ENCODE measurements around the gene PDGFA. TPM values are rescaled to one million over a fixed set of nuclear protein-coding genes. Genes with fewer than 3 reads are reported as not detected.

The PDGFA gene
- total RNA-seq, 1 donor from 2014 or later: 78.8 TPM

- no peak for TF ChIP-seq CTCF (IDR thresholded peaks at IDR 0.05; ENCODE audit: unreplicated experiment)
- Mint-ChIP-seq H3K4me1 (peaks cover 24% of the 10 kb centered on the region), H3K9me3 (no peaks in the 10 kb centered on the region), H3K27ac (peak overlapping the region; percentile 76), H3K36me3 (no peaks in the 10 kb centered on the region), H3K27me3 (ENCODE audit: low read depth) (no peaks in the 10 kb centered on the region), H3K4me3 (no peak overlapping the region)
- peak in 1 of 2 experiments; percentile 72 for DNase-seq (ENCODE audit: low spot score in 2 of 2, unreplicated experiment in 2 of 2)
These were observed 20.2 kb upstream of the PDGFA start for GRCh38 chr7:539731-540411.

- Mint-ChIP-seq H3K27ac (peak overlapping the region; percentile 61), H3K9me3 (no peaks in the 10 kb centered on the region), H3K27me3 (ENCODE audit: low read depth) (no peaks in the 10 kb centered on the region), H3K36me3 (no peaks in the 10 kb centered on the region), H3K4me1 (peaks cover 24% of the 10 kb centered on the region), H3K4me3 (no peak overlapping the region)
- DNase-seq (ENCODE audit: low spot score in 2 of 2, unreplicated experiment in 2 of 2): no peak
- no peak for TF ChIP-seq CTCF (IDR thresholded peaks at IDR 0.05; ENCODE audit: unreplicated experiment)
These were observed 19.4 kb upstream of the PDGFA start for GRCh38 chr7:538764-539685.

- Mint-ChIP-seq H3K4me1 (peaks cover 24% of the 10 kb centered on the region), H3K9me3 (no peaks in the 10 kb centered on the region), H3K4me3 (no peak overlapping the region), H3K36me3 (no peaks in the 10 kb centered on the region), H3K27ac (no peak overlapping the region), H3K27me3 (ENCODE audit: low read depth) (no peaks in the 10 kb centered on the region)
- no peak for DNase-seq (ENCODE audit: low spot score in 2 of 2, unreplicated experiment in 2 of 2)
- TF ChIP-seq CTCF (IDR thresholded peaks at IDR 0.05; ENCODE audit: unreplicated experiment): no peak
These were observed 18.4 kb upstream of the PDGFA start for GRCh38 chr7:537911-538634.

GRCh38 chr7:536231-536630 lies 16.6 kb upstream of the PDGFA start:
- H3K9me3 Mint-ChIP-seq: no peaks in the 10 kb centered on the region

More at GRCh38 chr7:536231-536630, 16.6 kb upstream of the PDGFA start:
- no peak overlapping the region for H3K27ac Mint-ChIP-seq
- TF ChIP-seq CTCF (IDR thresholded peaks at IDR 0.05; ENCODE audit: unreplicated experiment): no peak
- H3K4me3 Mint-ChIP-seq: no peak overlapping the region
- peaks cover under 1% of the 10 kb centered on the region for H3K27me3 Mint-ChIP-seq (ENCODE audit: low read depth)
- H3K4me1 Mint-ChIP-seq: peaks cover 18% of the 10 kb centered on the region
- DNase-seq (ENCODE audit: low spot score in 2 of 2, unreplicated experiment in 2 of 2): no peak
- H3K36me3 Mint-ChIP-seq: no peaks in the 10 kb centered on the region

Data from mesothelial cell of epicardium (in vitro differentiated cells).